GM23338 (cell line): ENCODE measurements around the gene MYO18B. TPM values are rescaled to one million over a fixed set of nuclear protein-coding genes. Genes with fewer than 3 reads are reported as not detected.

Experiments
- ATAC-seq: fragments of 200-7000 bp; cut with Tn5 transposase; 3 replicates; pipeline ENCODE4 v1.9.1; 2020
- DNase-seq: peaks from one replicate; pipeline ENCODE4 v3.0.0-alpha.2; 2015; ENCODE audit warnings: low spot score
- H2AFZ ChIP-seq: fragments of 200-600 bp; sonication (generic); 2 replicates; pipeline ENCODE4 v1.8.0; 2016; ENCODE audit warnings: antibody characterized with exemption, mild to moderate bottlenecking, moderate library complexity
- H3F3A ChIP-seq: fragments of 200-600 bp; sonication (generic); replicated peaks from 2 replicates; pipeline ENCODE4 v1.8.0; 2017; ENCODE audit warnings: antibody characterized with exemption, mixed run types, low read depth
- H3K27ac ChIP-seq: fragments of 200-600 bp; sonication (generic); 2 replicates; pipeline ENCODE4 v1.6.1; 2016; ENCODE audit warnings: low read depth
- H3K27me3 ChIP-seq: fragments of 200-600 bp; sonication (generic); 2 replicates; pipeline ENCODE4 v1.8.0; 2016; ENCODE audit warnings: mild to moderate bottlenecking, mixed run types, moderate library complexity; ENCODE audit not compliant: insufficient read depth
- H3K36me3 ChIP-seq: fragments of 200-600 bp; sonication (generic); 2 replicates; pipeline ENCODE4 v1.8.0; 2016; ENCODE audit warnings: mild to moderate bottlenecking; ENCODE audit not compliant: insufficient read depth
- H3K4me1 ChIP-seq: fragments of 200-600 bp; sonication (generic); 2 replicates; pipeline ENCODE4 v1.8.0; 2016; ENCODE audit warnings: mild to moderate bottlenecking, moderate library complexity; ENCODE audit not compliant: insufficient read depth
- H3K4me2 ChIP-seq: fragments of 200-600 bp; sonication (generic); 2 replicates; pipeline ENCODE4 v1.7.1; 2017; ENCODE audit warnings: mixed run types
- H3K4me3 ChIP-seq: fragments of 200-600 bp; sonication (generic); 2 replicates; pipeline ENCODE4 v1.6.1; 2016; ENCODE audit warnings: mixed run types
- H3K79me2 ChIP-seq: fragments of 200-600 bp; sonication (generic); replicated peaks from 2 replicates; pipeline ENCODE4 v1.8.0; 2017; ENCODE audit warnings: mild to moderate bottlenecking; ENCODE audit not compliant: insufficient read depth
- H3K9me2 ChIP-seq: fragments of 200-600 bp; sonication (generic); 2 replicates; pipeline ENCODE4 v1.8.0; 2017; ENCODE audit not compliant: insufficient read depth
- H4K20me1 ChIP-seq: fragments of 200-600 bp; sonication (generic); replicated peaks from 2 replicates; pipeline ENCODE4 v1.8.0; 2017; ENCODE audit warnings: mild to moderate bottlenecking; ENCODE audit not compliant: insufficient read depth
- H3K27ac Mint-ChIP-seq: 2 replicates; pipeline ENCODE4 v1.8.0; 2020; ENCODE audit warnings: inconsistent platforms, mild to moderate bottlenecking, moderate library complexity, mixed read lengths
- H3K27me3 Mint-ChIP-seq: 3 replicates; pipeline ENCODE4 v1.8.0; 2022; ENCODE audit warnings: low read depth, mild to moderate bottlenecking, moderate library complexity, mixed read lengths, inconsistent platforms; ENCODE audit not compliant: insufficient read depth, poor library complexity
- H3K36me3 Mint-ChIP-seq: 3 replicates; pipeline ENCODE4 v1.8.0; 2021; ENCODE audit warnings: low read depth, mild to moderate bottlenecking, inconsistent platforms, moderate library complexity, mixed read lengths
- H3K4me1 Mint-ChIP-seq: 3 replicates; pipeline ENCODE4 v1.8.0; 2020; ENCODE audit warnings: mild to moderate bottlenecking, inconsistent platforms, mixed read lengths
- H3K4me3 Mint-ChIP-seq: 3 replicates; pipeline ENCODE4 v1.8.0; 2021; ENCODE audit warnings: moderate library complexity, mild to moderate bottlenecking, inconsistent platforms, mixed read lengths
- H3K9me3 Mint-ChIP-seq: 3 replicates; pipeline ENCODE4 v1.8.0; 2020; ENCODE audit warnings: moderate library complexity, mild to moderate bottlenecking, inconsistent platforms, mixed read lengths
- CTCF ChIP-seq, 2 experiments: fragments of 200-600 bp in 1 of 2; sonication (generic) in 1 of 2; conservative IDR thresholded peaks; 2 replicates each; pipeline versions ENCODE4 v1.5.1 to v1.6.1; 2016 to 2017; ENCODE audit warnings: antibody characterized with exemption in 2 of 2, low read depth in 2 of 2, mild to moderate bottlenecking in 2 of 2, moderate library complexity in 1 of 2
- ETS1 ChIP-seq: IDR thresholded peaks from 2 replicates; pipeline ENCODE4 v1.6.1; 2016; ENCODE audit warnings: antibody characterized with exemption
- EZH2 ChIP-seq: fragments of 200-600 bp; sonication (generic); IDR thresholded peaks from one replicate; pipeline ENCODE4 v1.8.0; 2017; ENCODE audit warnings: antibody characterized with exemption, mild to moderate bottlenecking, low read depth; ENCODE audit not compliant: unreplicated experiment
- EZH2phosphoT487 ChIP-seq: fragments of 200-600 bp; sonication (generic); IDR thresholded peaks from one replicate; pipeline ENCODE4 v1.8.1; 2018; ENCODE audit warnings: antibody characterized with exemption; ENCODE audit not compliant: unreplicated experiment
- JUNB ChIP-seq: IDR thresholded peaks from one replicate; pipeline ENCODE4 v1.6.1; 2016; ENCODE audit warnings: antibody characterized with exemption; ENCODE audit not compliant: unreplicated experiment
- REST ChIP-seq: IDR thresholded peaks from one replicate; pipeline ENCODE4 v1.6.1; 2018; ENCODE audit warnings: antibody characterized with exemption; ENCODE audit not compliant: unreplicated experiment
- ZNF114 ChIP-seq: fragments of 250-450 bp; sonication (Bioruptor Pico); IDR thresholded peaks from 2 replicates; pipeline ENCODE4 v1.5.0; 2020; ENCODE audit warnings: mild to moderate bottlenecking, moderate library complexity
- ZNF331 ChIP-seq: fragments of 250-450 bp; sonication (Bioruptor Pico); IDR thresholded peaks from 2 replicates; pipeline ENCODE4 v1.5.0; 2020; ENCODE audit warnings: low read depth, mild to moderate bottlenecking, moderate library complexity
- ZNF462 ChIP-seq: fragments of 250-450 bp; sonication (Bioruptor Pico); IDR thresholded peaks from 2 replicates; pipeline ENCODE4 v1.5.0; 2020; ENCODE audit warnings: mild to moderate bottlenecking, moderate library complexity
- polyA plus RNA-seq: library from polyadenylated mRNA; unstranded; fragments of >200 nt; fragmentation: Nextera tagmentation; extraction: Ambion mirVana; gene quantifications from 2 replicates; pipeline ENCODE4 v1.2.1, GENCODE V29; 2016
- total RNA-seq: library from RNA; depleted of rRNA; stranded (reverse); fragments of >200 nt; shearing (Covaris generic); gene quantifications from 2 replicates; pipeline ENCODE4 v1.2.3, GENCODE V29; 2014

Gene MYO18B
- total and polyA plus RNA-seq, 2 experiments from 2014 or later: 0.36 to 0.45 TPM

- no peak for TF ChIP-seq ZNF462 (CRISPR knock-in tag)
- no peak for TF ChIP-seq EZH2phosphoT487
Measured at GRCh38 chr22:25953276-25953675, 211.3 kb downstream of the MYO18B start (continued).

GRCh38 chr22:25953919-25954318 lies 211.9 kb downstream of the MYO18B start:
- no peak overlapping the region for H3K4me2 ChIP-seq
- Mint-ChIP-seq H3K27me3 (peaks cover 9% of the 10 kb centered on the region), H3K9me3 (no peaks in the 10 kb centered on the region), H3K27ac (no peak overlapping the region), H3K36me3 (no peaks in the 10 kb centered on the region), H3K4me1 (no peaks in the 10 kb centered on the region; the same call in 2 of the 3 replicates), H3K4me3 (no peak overlapping the region)
- no peaks in the 10 kb centered on the region for H3K79me2 ChIP-seq
- ATAC-seq (no peak), DNase-seq (no peak)
- H3K9me2 ChIP-seq: 0 out of 2 replicates have a peak, but pooled peaks cover 10% of the 10 kb centered on the region
- no peaks in the 10 kb centered on the region for H3F3A ChIP-seq
- H3K4me3 ChIP-seq: no peak overlapping the region
- no peak overlapping the region for H2AFZ ChIP-seq
- no peaks in the 10 kb centered on the region for H3K4me1 ChIP-seq
- no peak overlapping the region for H3K27ac ChIP-seq
- H3K27me3 ChIP-seq: no peaks in the 10 kb centered on the region
- H4K20me1 ChIP-seq: no peaks in the 10 kb centered on the region
- H3K36me3 ChIP-seq: no peaks in the 10 kb centered on the region
- TF ChIP-seq EZH2: no peak
- TF ChIP-seq ZNF331: no peak
- no peak for TF ChIP-seq ZNF114 (CRISPR knock-in tag)
- no peak for TF ChIP-seq JUNB
- no peak for TF ChIP-seq ETS1
- no peak for TF ChIP-seq REST
- TF ChIP-seq CTCF (conservative IDR thresholded peaks at IDR 0.05; ENCODE audit: low read depth in 2 of 2): no peak
- no peak for TF ChIP-seq EZH2phosphoT487
